GM12873 (cell line): ENCODE measurements around the gene AP2A1.

Experiments
- CTCF ChIP-seq: IDR thresholded peaks from 2 replicates; pipeline ENCODE4 v1.5.1; 2012; ENCODE audit warnings: low read depth, mild to moderate bottlenecking, moderate library complexity, low read length, control low read depth; ENCODE audit not compliant: insufficient read depth; ENCODE audit errors: missing control alignments

Gene AP2A1

DNA sequence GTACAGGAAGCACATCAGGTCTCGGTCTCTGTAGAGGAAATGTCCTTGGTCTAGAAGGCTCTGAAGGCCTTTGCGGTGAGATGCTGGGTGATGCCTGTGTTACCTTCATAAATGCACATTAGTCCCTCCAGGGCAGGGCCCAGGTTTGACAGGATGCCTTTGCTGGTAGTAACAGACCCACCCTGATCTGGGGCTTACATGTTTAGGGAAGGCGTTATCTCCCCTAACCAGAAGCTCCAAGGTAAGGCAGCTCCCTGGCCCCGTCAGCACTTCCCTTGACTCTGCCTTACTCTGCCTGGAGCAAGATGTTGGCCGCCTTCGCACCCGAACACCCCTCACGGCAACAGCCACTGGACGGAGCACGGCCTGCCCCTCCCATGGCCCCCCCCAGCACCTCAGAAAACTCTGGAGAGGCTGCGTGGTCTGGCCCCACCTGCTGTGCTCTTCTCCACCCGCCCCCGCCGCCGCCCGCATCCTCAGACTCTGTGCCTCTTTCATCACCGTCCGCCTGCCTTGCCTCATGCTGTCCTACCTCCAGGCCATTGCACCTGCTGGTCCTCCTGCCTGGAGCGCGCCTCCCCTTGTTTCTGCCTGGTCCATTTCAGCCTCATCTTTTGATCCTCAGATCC is 9.1 kb downstream of the AP2A1 start:
- no peak for TF ChIP-seq CTCF

DNA sequence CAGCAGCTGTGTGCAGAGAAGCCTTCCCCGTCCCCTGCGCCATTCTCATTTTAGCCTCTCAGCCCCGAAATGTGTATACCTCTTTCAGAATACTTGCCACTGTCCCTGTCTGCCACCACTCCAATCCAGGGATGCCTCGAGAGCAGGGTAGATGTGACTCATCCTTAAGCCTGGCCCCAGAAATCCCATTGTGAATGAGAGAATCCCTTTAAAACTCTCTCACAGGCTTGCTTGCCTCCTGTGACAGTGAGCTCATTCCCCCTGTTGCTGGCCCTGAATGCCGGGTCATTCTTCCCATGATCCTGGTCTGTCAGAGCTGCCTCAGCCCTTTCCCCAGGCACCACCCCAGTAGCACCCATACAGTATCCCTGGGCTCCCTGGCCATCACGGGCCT is 9.6 kb downstream of the AP2A1 start:
- no peak for TF ChIP-seq CTCF

GRCh38 chr19:49779731-49780555 is 13.1 kb downstream of the AP2A1 start:
- no peak for TF ChIP-seq CTCF

DNA sequence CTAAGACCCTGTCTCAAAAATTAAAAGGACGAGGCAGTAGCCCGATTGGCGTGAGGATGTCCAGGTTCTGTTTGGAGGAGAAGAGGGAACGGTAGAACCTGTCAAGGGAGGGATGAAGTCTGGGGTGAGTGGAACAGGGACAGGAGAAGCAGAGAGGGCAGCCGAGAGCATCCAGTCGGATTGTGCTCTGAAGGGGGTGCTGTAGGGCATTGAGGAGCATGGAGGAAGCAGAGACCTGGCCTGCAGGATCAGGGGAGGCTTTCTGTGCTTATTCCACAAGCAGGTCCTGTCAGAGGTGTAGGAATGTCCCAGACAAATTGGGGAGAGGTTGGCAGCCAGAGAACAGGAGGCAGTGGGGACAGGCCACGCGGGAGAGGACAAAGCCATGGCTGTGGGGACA is 14.1 kb downstream of the AP2A1 start:
- no peak for TF ChIP-seq CTCF

DNA sequence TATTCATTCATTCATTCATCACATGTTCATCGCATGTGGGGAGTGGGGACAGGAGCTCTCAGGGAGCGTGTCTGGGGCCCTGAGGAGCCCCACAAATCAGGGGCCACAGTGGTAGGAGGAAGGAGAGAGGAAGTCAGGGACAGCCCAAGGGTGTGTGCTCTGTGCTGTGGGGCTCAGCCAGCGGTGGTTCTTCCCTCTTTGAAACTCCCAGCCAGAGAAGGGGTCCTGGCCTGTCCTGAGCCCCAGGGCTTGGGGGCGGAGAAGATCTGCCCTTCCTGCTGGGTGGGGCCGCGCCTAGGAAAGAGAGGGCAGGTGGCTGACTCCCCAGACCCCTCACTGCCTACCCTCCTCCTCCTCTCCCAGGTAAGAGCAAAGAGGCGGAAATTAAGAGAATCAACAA is 14.6 kb downstream of the AP2A1 start:
- TF ChIP-seq CTCF: no peak

- no peak for TF ChIP-seq CTCF
Measured at GRCh38 chr19:49782515-49782914, 15.7 kb downstream of the AP2A1 start.

DNA sequence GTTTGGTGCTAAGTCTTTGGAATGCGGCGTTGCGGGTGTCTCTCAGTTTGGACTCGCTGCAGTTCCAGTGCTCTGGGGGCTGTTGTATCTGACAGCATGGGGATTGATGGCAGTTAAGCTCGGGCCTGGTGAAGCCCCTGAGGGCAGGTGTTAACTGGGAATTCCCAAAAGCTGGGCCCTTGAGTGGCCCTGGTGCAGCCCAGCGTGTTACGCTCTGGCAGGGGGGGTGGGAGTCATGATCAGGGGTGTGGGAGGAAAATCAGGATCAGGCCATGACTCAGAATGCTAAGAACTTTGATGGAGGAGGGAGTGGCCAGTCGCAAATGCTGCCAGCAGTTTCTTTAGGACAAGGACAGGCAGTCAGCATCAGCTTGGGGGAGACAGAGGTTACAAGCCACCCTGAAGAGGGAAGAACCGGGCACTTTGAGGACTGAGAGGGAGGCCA is 19.6 kb downstream of the AP2A1 start:
- no peak for TF ChIP-seq CTCF
